NCI-H2196 treated with DMSO at 0.1 percent for 48 hours (cell line): ENCODE results near the gene STK32B.

Experiments
- DNase-seq: peaks from one replicate; lab custom pipeline; 2025; ENCODE audit not compliant: unreplicated experiment; lab: John Stamatoyannopoulos, UW

The STK32B gene

GRCh38 chr4:5338531-5338930, 287.3 kb downstream of the STK32B start:
- no peak for DNase-seq

- no peak for DNase-seq
Measured at GRCh38 chr4:5340991-5341451, 289.7 kb downstream of the STK32B start.

- DNase-seq, result no peak
Measured at GRCh38 chr4:5341526-5341925, 290.2 kb downstream of the STK32B start.

GRCh38 chr4:5355846-5356245, 304.6 kb downstream of the STK32B start:
- DNase-seq, result no peak

- DNase-seq, result no peak
Measured at GRCh38 chr4:5357870-5358269, 306.6 kb downstream of the STK32B start.

- no peak for DNase-seq
Measured at GRCh38 chr4:5361968-5362367, 310.7 kb downstream of the STK32B start.

GRCh38 chr4:5364406-5364805, 313.1 kb downstream of the STK32B start:
- no peak for DNase-seq

- DNase-seq, result no peak
Measured at GRCh38 chr4:5365071-5366008, 314.1 kb downstream of the STK32B start.

- no peak for DNase-seq
Measured at GRCh38 chr4:5366009-5366386, 314.7 kb downstream of the STK32B start.

- no peak for DNase-seq
Measured at GRCh38 chr4:5366421-5366820, 315.1 kb downstream of the STK32B start.

- no peak for DNase-seq
Measured at GRCh38 chr4:5368426-5368825, 317.1 kb downstream of the STK32B start.

GRCh38 chr4:5370286-5370685, 319.0 kb downstream of the STK32B start:
- no peak for DNase-seq

- DNase-seq, result no peak
Measured at GRCh38 chr4:5371415-5372190, 320.3 kb downstream of the STK32B start.

- no peak for DNase-seq
Measured at GRCh38 chr4:5372198-5372597, 320.9 kb downstream of the STK32B start.

GRCh38 chr4:5373327-5373726, 322.0 kb downstream of the STK32B start:
- no peak for DNase-seq

- no peak for DNase-seq
Measured at GRCh38 chr4:5374592-5374991, 323.3 kb downstream of the STK32B start.

- DNase-seq, result no peak
Measured at GRCh38 chr4:5374994-5375393, 323.7 kb downstream of the STK32B start.

- no peak for DNase-seq
Measured at GRCh38 chr4:5376015-5376414, 324.7 kb downstream of the STK32B start.

- DNase-seq, result no peak
Measured at GRCh38 chr4:5378002-5378401, 326.7 kb downstream of the STK32B start.

- no peak for DNase-seq
Measured at GRCh38 chr4:5379895-5380294, 328.6 kb downstream of the STK32B start.

- no peak for DNase-seq
Measured at GRCh38 chr4:5381961-5382441, 330.7 kb downstream of the STK32B start.
